GM23338 (cell line): ENCODE measurements around the gene GAA. TPM values are rescaled to one million over a fixed set of nuclear protein-coding genes. Genes with fewer than 3 reads are reported as not detected.

Source experiments
- ATAC-seq: fragments of 200-7000 bp; cut with Tn5 transposase; 3 replicates; pipeline ENCODE4 v1.9.1; 2020
- DNase-seq: peaks from one replicate; pipeline ENCODE4 v3.0.0-alpha.2; 2015; ENCODE audit warnings: low spot score
- H2AFZ ChIP-seq: fragments of 200-600 bp; sonication (generic); 2 replicates; pipeline ENCODE4 v1.8.0; 2016; ENCODE audit warnings: antibody characterized with exemption, mild to moderate bottlenecking, moderate library complexity
- H3F3A ChIP-seq: fragments of 200-600 bp; sonication (generic); replicated peaks from 2 replicates; pipeline ENCODE4 v1.8.0; 2017; ENCODE audit warnings: antibody characterized with exemption, mixed run types, low read depth
- H3K27ac ChIP-seq: fragments of 200-600 bp; sonication (generic); 2 replicates; pipeline ENCODE4 v1.6.1; 2016; ENCODE audit warnings: low read depth
- H3K27me3 ChIP-seq: fragments of 200-600 bp; sonication (generic); 2 replicates; pipeline ENCODE4 v1.8.0; 2016; ENCODE audit warnings: mild to moderate bottlenecking, mixed run types, moderate library complexity; ENCODE audit not compliant: insufficient read depth
- H3K36me3 ChIP-seq: fragments of 200-600 bp; sonication (generic); 2 replicates; pipeline ENCODE4 v1.8.0; 2016; ENCODE audit warnings: mild to moderate bottlenecking; ENCODE audit not compliant: insufficient read depth
- H3K4me1 ChIP-seq: fragments of 200-600 bp; sonication (generic); 2 replicates; pipeline ENCODE4 v1.8.0; 2016; ENCODE audit warnings: mild to moderate bottlenecking, moderate library complexity; ENCODE audit not compliant: insufficient read depth
- H3K4me2 ChIP-seq: fragments of 200-600 bp; sonication (generic); 2 replicates; pipeline ENCODE4 v1.7.1; 2017; ENCODE audit warnings: mixed run types
- H3K4me3 ChIP-seq: fragments of 200-600 bp; sonication (generic); 2 replicates; pipeline ENCODE4 v1.6.1; 2016; ENCODE audit warnings: mixed run types
- H3K79me2 ChIP-seq: fragments of 200-600 bp; sonication (generic); replicated peaks from 2 replicates; pipeline ENCODE4 v1.8.0; 2017; ENCODE audit warnings: mild to moderate bottlenecking; ENCODE audit not compliant: insufficient read depth
- H3K9me2 ChIP-seq: fragments of 200-600 bp; sonication (generic); 2 replicates; pipeline ENCODE4 v1.8.0; 2017; ENCODE audit not compliant: insufficient read depth
- H4K20me1 ChIP-seq: fragments of 200-600 bp; sonication (generic); replicated peaks from 2 replicates; pipeline ENCODE4 v1.8.0; 2017; ENCODE audit warnings: mild to moderate bottlenecking; ENCODE audit not compliant: insufficient read depth
- H3K27ac Mint-ChIP-seq: 2 replicates; pipeline ENCODE4 v1.8.0; 2020; ENCODE audit warnings: inconsistent platforms, mild to moderate bottlenecking, moderate library complexity, mixed read lengths
- H3K27me3 Mint-ChIP-seq: 3 replicates; pipeline ENCODE4 v1.8.0; 2022; ENCODE audit warnings: low read depth, mild to moderate bottlenecking, moderate library complexity, mixed read lengths, inconsistent platforms; ENCODE audit not compliant: insufficient read depth, poor library complexity
- H3K36me3 Mint-ChIP-seq: 3 replicates; pipeline ENCODE4 v1.8.0; 2021; ENCODE audit warnings: low read depth, mild to moderate bottlenecking, inconsistent platforms, moderate library complexity, mixed read lengths
- H3K4me1 Mint-ChIP-seq: 3 replicates; pipeline ENCODE4 v1.8.0; 2020; ENCODE audit warnings: mild to moderate bottlenecking, inconsistent platforms, mixed read lengths
- H3K4me3 Mint-ChIP-seq: 3 replicates; pipeline ENCODE4 v1.8.0; 2021; ENCODE audit warnings: moderate library complexity, mild to moderate bottlenecking, inconsistent platforms, mixed read lengths
- H3K9me3 Mint-ChIP-seq: 3 replicates; pipeline ENCODE4 v1.8.0; 2020; ENCODE audit warnings: moderate library complexity, mild to moderate bottlenecking, inconsistent platforms, mixed read lengths
- CREB1 ChIP-seq: fragments of 250-450 bp; sonication (Bioruptor Pico); IDR thresholded peaks from 2 replicates; pipeline ENCODE4 v1.5.0; 2020; ENCODE audit warnings: low read depth, mild to moderate bottlenecking, moderate library complexity
- ETS1 ChIP-seq: IDR thresholded peaks from 2 replicates; pipeline ENCODE4 v1.6.1; 2016; ENCODE audit warnings: antibody characterized with exemption
- EZH2 ChIP-seq: fragments of 200-600 bp; sonication (generic); IDR thresholded peaks from one replicate; pipeline ENCODE4 v1.8.0; 2017; ENCODE audit warnings: antibody characterized with exemption, mild to moderate bottlenecking, low read depth; ENCODE audit not compliant: unreplicated experiment
- EZH2phosphoT487 ChIP-seq: fragments of 200-600 bp; sonication (generic); IDR thresholded peaks from one replicate; pipeline ENCODE4 v1.8.1; 2018; ENCODE audit warnings: antibody characterized with exemption; ENCODE audit not compliant: unreplicated experiment
- JUNB ChIP-seq: IDR thresholded peaks from one replicate; pipeline ENCODE4 v1.6.1; 2016; ENCODE audit warnings: antibody characterized with exemption; ENCODE audit not compliant: unreplicated experiment
- NANOG ChIP-seq: IDR thresholded peaks from 2 replicates; pipeline ENCODE4 v1.6.1; 2016; ENCODE audit warnings: antibody characterized with exemption, borderline replicate concordance
- POLR2AphosphoS5 ChIP-seq: IDR thresholded peaks from 2 replicates; pipeline ENCODE4 v1.6.1; 2016; ENCODE audit warnings: antibody characterized with exemption, low read depth
- STAT1 ChIP-seq: IDR thresholded peaks from one replicate; pipeline ENCODE4 v1.6.1; 2016; ENCODE audit warnings: antibody characterized with exemption; ENCODE audit not compliant: unreplicated experiment
- ZNF114 ChIP-seq: fragments of 250-450 bp; sonication (Bioruptor Pico); IDR thresholded peaks from 2 replicates; pipeline ENCODE4 v1.5.0; 2020; ENCODE audit warnings: mild to moderate bottlenecking, moderate library complexity
- ZNF331 ChIP-seq: fragments of 250-450 bp; sonication (Bioruptor Pico); IDR thresholded peaks from 2 replicates; pipeline ENCODE4 v1.5.0; 2020; ENCODE audit warnings: low read depth, mild to moderate bottlenecking, moderate library complexity
- ZNF462 ChIP-seq: fragments of 250-450 bp; sonication (Bioruptor Pico); IDR thresholded peaks from 2 replicates; pipeline ENCODE4 v1.5.0; 2020; ENCODE audit warnings: mild to moderate bottlenecking, moderate library complexity
- polyA plus RNA-seq: library from polyadenylated mRNA; unstranded; fragments of >200 nt; fragmentation: Nextera tagmentation; extraction: Ambion mirVana; gene quantifications from 2 replicates; pipeline ENCODE4 v1.2.1, GENCODE V29; 2016
- total RNA-seq: library from RNA; depleted of rRNA; stranded (reverse); fragments of >200 nt; shearing (Covaris generic); gene quantifications from 2 replicates; pipeline ENCODE4 v1.2.3, GENCODE V29; 2014
- TF ChIP-seq, protein P1 (sequence below): IDR thresholded peaks from one replicate; pipeline ENCODE4 v1.6.1; 2018; ENCODE audit warnings: antibody characterized with exemption; ENCODE audit not compliant: unreplicated experiment
- TF ChIP-seq, protein P2 (sequence below), 2 experiments: fragments of 200-600 bp in 1 of 2; sonication (generic) in 1 of 2; conservative IDR thresholded peaks; 2 replicates each; pipeline versions ENCODE4 v1.5.1 to v1.6.1; 2016 to 2017; ENCODE audit warnings: antibody characterized with exemption in 2 of 2, low read depth in 2 of 2, mild to moderate bottlenecking in 2 of 2, moderate library complexity in 1 of 2

Gene GAA
- total and polyA plus RNA-seq, 2 experiments from 2014 or later: 72.5 to 98.1 TPM

DNA sequence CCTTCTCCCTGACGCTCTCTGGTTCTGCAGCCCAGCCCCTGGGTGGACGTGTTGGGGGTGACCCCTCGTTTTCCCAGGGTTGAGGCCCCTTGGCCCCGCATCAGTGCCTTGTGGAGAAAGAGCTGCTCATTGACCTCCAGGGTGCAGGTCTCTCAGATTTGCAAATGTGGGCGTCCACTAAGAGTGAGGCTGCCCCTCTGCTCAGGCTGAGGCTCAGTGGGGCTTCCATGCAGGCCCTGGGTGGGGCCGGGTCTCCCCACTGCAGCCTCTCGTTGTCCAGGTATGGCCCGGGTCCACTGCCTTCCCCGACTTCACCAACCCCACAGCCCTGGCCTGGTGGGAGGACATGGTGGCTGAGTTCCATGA is 9.0 kb downstream of the GAA start:
- Mint-ChIP-seq H3K36me3 (peaks cover 19% of the 10 kb centered on the region), H3K27me3 (peaks cover 2% of the 10 kb centered on the region)
- no peak for DNase-seq

More for the DNA sequence above, 9.0 kb downstream of the GAA start:
- no peak overlapping the region for H2AFZ ChIP-seq
- Mint-ChIP-seq H3K4me3 (no peak overlapping the region), H3K9me3 (no peaks in the 10 kb centered on the region; the same call in 1 of the 3 replicates), H3K4me1 (peaks cover 14% of the 10 kb centered on the region), H3K27ac (no peak overlapping the region)
- H4K20me1 ChIP-seq: no peaks in the 10 kb centered on the region
- TF ChIP-seq EZH2phosphoT487 (no peak), STAT1 (no peak), POLR2AphosphoS5 (no peak), ZNF462 (CRISPR knock-in tag) (no peak), JUNB (no peak), CREB1 (no peak), ETS1 (no peak), ZNF331 (CRISPR knock-in tag) (no peak), EZH2 (no peak), NANOG (no peak), ZNF114 (CRISPR knock-in tag) (no peak)
- TF ChIP-seq, protein P1, sequence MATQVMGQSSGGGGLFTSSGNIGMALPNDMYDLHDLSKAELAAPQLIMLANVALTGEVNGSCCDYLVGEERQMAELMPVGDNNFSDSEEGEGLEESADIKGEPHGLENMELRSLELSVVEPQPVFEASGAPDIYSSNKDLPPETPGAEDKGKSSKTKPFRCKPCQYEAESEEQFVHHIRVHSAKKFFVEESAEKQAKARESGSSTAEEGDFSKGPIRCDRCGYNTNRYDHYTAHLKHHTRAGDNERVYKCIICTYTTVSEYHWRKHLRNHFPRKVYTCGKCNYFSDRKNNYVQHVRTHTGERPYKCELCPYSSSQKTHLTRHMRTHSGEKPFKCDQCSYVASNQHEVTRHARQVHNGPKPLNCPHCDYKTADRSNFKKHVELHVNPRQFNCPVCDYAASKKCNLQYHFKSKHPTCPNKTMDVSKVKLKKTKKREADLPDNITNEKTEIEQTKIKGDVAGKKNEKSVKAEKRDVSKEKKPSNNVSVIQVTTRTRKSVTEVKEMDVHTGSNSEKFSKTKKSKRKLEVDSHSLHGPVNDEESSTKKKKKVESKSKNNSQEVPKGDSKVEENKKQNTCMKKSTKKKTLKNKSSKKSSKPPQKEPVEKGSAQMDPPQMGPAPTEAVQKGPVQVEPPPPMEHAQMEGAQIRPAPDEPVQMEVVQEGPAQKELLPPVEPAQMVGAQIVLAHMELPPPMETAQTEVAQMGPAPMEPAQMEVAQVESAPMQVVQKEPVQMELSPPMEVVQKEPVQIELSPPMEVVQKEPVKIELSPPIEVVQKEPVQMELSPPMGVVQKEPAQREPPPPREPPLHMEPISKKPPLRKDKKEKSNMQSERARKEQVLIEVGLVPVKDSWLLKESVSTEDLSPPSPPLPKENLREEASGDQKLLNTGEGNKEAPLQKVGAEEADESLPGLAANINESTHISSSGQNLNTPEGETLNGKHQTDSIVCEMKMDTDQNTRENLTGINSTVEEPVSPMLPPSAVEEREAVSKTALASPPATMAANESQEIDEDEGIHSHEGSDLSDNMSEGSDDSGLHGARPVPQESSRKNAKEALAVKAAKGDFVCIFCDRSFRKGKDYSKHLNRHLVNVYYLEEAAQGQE: no peak
- TF ChIP-seq, protein P2, sequence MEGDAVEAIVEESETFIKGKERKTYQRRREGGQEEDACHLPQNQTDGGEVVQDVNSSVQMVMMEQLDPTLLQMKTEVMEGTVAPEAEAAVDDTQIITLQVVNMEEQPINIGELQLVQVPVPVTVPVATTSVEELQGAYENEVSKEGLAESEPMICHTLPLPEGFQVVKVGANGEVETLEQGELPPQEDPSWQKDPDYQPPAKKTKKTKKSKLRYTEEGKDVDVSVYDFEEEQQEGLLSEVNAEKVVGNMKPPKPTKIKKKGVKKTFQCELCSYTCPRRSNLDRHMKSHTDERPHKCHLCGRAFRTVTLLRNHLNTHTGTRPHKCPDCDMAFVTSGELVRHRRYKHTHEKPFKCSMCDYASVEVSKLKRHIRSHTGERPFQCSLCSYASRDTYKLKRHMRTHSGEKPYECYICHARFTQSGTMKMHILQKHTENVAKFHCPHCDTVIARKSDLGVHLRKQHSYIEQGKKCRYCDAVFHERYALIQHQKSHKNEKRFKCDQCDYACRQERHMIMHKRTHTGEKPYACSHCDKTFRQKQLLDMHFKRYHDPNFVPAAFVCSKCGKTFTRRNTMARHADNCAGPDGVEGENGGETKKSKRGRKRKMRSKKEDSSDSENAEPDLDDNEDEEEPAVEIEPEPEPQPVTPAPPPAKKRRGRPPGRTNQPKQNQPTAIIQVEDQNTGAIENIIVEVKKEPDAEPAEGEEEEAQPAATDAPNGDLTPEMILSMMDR (conservative IDR thresholded peaks at IDR 0.05; ENCODE audit: low read depth in 2 of 2): no peak
- H3K4me1 ChIP-seq: peaks cover 3% of the 10 kb centered on the region; the same call in 1 of the 2 replicates
- H3F3A ChIP-seq: 0 out of 2 replicates have a peak, but pooled peaks cover 5% of the 10 kb centered on the region
- no peaks in the 10 kb centered on the region; the same call in 1 of the 2 replicates for H3K36me3 ChIP-seq
- H3K9me2 ChIP-seq: no peaks in the 10 kb centered on the region
- H3K27me3 ChIP-seq: no peaks in the 10 kb centered on the region
- no peak overlapping the region for H3K4me3 ChIP-seq
- H3K27ac ChIP-seq: no peak overlapping the region
- ATAC-seq: no peak
- H3K4me2 ChIP-seq: no peak overlapping the region
- no peaks in the 10 kb centered on the region for H3K79me2 ChIP-seq
